GM23248 (cell line): Measurements from ENCODE around the gene AKAP17A.

ENCODE experiments used
- EZH2 ChIP-seq: fragments of 200-600 bp; sonication (generic); IDR thresholded peaks from 2 replicates; pipeline ENCODE4 v1.6.1; 2018; ENCODE audit warnings: antibody characterized with exemption, mild to moderate bottlenecking; ENCODE audit not compliant: insufficient read depth, poor library complexity, severe bottlenecking
- EZH2phosphoT487 ChIP-seq: fragments of 200-600 bp; sonication (generic); IDR thresholded peaks from 2 replicates; pipeline ENCODE4 v1.6.1; 2018; ENCODE audit warnings: antibody characterized with exemption, moderate library complexity, mild to moderate bottlenecking, low read depth; ENCODE audit not compliant: insufficient read depth

GRCh38 chrX:1612641-1613286 lies 21.4 kb downstream of the AKAP17A start:
- TF ChIP-seq EZH2 (no peak), EZH2phosphoT487 (no peak)
